GM12874 (cell line): ENCODE data around the gene NTF3.

ENCODE experiments used
- TF ChIP-seq, protein P1 (sequence below): IDR thresholded peaks from 2 replicates; pipeline ENCODE4 v1.5.1; 2011; ENCODE audit warnings: low read depth, mild to moderate bottlenecking, control low read depth, low read length, moderate library complexity; ENCODE audit not compliant: insufficient read depth

The NTF3 gene

DNA sequence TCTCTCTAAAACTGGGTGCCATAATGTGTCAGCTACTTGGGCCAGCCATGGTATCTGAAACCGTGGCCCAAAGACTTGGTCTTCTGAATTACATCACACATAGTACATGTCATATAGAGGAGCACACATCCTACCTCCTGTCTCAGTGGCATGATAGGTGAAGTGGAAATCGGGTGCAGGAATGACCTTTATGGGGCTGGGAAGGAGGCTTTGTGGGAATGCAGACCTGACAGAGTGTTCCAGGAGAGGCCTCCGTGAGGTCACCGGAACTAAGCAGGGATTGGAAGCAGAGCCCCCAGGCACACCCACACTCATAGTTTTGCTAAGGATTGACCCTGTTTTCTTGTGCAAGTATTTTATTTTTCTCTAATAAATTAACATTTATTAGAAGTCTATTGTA is 82.6 kb downstream of the NTF3 start:
- TF ChIP-seq, protein P1, sequence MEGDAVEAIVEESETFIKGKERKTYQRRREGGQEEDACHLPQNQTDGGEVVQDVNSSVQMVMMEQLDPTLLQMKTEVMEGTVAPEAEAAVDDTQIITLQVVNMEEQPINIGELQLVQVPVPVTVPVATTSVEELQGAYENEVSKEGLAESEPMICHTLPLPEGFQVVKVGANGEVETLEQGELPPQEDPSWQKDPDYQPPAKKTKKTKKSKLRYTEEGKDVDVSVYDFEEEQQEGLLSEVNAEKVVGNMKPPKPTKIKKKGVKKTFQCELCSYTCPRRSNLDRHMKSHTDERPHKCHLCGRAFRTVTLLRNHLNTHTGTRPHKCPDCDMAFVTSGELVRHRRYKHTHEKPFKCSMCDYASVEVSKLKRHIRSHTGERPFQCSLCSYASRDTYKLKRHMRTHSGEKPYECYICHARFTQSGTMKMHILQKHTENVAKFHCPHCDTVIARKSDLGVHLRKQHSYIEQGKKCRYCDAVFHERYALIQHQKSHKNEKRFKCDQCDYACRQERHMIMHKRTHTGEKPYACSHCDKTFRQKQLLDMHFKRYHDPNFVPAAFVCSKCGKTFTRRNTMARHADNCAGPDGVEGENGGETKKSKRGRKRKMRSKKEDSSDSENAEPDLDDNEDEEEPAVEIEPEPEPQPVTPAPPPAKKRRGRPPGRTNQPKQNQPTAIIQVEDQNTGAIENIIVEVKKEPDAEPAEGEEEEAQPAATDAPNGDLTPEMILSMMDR: no peak

DNA sequence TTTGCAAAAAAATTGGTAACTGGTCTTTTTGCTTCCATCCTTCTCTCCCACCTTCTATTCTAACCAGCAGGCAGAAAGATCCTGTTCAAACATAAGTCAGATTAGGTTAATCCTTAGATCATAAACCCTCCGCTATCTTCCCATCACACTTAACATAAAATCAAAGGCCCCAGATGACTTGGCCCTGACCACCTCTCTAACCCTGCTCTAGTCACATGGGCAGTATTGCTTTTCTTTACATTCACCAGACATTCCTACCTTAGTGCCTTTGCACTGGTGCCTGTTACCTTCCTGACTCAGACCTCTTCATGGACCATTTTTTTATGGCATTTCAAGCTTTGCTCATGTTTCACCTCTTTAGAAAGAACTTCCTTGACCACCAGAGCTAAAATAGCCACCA is 83.5 kb downstream of the NTF3 start:
- TF ChIP-seq, protein P1: no peak

DNA sequence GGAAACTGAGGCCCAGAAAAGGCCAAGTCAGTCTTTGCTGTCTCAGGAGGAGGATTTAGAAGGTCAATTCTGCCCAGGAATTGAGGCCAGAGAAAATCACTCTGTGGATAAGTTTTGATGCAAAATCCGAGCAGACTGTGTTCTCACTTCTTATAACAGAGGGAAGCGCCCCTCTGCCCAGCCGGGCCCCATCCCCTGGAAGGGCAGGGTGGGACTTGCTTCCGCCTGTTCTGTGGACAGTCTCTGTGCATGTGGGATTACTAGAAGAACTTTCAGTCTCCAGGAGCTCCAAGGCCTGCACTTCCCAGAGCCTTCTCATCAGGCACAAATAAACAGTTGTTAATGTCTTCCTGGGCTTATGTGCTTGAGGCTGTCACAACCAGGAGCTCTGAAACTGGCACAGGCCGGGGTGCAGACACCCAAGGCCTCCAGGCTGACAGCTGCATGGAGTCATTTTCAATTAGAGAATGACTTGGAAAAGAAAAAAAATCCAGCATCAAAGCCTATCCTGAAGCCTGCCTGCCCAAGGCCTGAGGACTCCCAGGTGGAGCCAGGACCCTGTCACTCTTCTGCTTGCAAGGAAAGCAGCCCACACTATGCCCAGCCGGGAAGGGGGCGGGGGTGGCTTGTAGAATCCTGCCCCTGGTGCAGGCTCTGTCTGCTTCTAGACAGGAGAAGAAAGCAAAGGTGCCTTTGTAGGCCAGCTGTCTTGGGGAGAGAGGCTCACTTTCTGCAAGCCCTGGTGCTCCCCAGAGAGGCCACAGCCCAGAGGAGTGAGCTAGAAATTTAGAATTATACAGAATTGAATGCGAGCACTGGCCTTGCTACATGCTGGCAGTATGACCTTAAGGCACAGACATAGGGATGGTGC is 84.7 kb downstream of the NTF3 start:
- TF ChIP-seq, protein P1: no peak

DNA sequence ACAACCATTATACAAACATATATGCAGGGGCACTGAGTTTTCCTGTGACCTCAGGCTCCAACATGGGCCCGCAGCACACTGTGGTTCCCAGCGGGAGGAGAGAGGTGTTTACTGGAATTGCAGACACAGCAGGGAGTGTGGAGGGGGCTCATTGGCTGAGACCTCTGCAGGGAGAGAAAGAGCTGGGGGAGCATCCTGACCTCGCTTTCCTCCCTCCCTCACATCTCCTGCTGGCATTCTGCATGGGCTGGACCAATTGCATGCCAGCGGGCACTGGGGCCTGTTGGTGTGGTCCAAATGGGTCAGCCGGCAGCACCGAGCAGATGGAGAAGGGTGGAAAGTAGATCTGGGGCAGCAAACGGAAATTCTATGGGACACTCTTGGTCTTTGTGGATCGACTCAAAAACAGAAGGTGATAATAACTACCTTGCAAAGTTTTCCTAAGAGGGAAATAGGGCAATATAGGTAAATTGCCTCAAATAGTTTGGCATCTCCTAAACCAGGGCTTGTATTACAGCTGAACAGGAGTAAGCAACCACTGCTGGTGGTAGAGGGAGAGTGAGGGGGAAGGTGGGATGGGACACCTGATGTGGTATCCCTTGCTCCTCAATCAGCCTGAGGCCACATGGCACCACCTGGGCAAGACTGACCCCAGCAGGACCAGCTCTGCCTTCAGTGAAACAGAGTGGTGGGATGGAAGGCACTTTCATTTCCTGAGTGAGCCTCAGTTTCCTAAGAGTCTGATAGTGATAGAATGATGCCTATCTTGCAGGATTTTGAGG is 86.9 kb downstream of the NTF3 start:
- TF ChIP-seq, protein P1: no peak

DNA sequence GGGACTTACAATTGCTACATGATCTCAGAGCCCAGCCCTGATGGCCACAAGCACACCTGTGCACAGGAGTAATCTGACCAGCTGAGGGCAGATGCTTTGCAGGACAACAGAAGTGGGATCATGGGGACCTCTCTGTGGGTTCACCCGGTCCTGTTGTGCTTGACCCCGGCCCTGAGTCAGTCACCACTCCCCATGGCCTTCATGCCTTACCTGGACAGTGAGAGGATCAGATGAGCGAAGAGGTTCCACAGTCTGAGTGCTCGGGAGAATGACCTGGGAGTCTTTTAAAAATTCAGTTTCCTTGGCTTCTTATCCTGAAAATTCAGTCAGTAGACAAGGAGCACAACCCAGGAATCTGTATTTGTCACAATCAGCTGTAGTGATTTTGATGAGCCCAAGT is 88.1 kb downstream of the NTF3 start:
- TF ChIP-seq, protein P1: no peak

DNA sequence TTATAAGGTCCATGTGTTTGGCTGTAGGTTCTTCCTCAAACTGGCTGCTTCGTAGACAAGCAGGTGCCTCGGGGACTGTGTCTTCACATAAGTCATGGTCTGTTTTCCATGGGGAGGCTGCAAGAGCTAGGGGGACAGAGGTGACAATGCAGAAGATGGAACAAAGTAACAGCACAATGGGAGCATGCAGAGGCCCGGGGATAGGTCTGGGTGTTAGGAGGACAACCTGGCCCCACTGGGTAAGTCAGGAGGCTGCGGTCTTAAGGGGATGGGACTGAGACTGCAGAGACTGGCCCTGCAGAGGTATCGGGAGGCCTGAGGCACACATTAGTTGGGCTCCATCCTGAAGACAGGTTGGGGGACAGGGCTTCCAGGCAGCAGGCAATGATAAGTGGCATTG is 88.9 kb downstream of the NTF3 start:
- TF ChIP-seq, protein P1: no peak
